Raji (cell line): ENCODE measurements around the gene ADAP2.

Source experiments
- POLR2A ChIP-seq: IDR thresholded peaks from 2 replicates; pipeline ENCODE4 v1.6.1; 2011; ENCODE audit warnings: low read depth, low read length, control low read depth; ENCODE audit not compliant: insufficient read depth

Gene ADAP2

GRCh38 chr17:30995347-30995746 is 73.6 kb downstream of the ADAP2 start:
- no peak for TF ChIP-seq POLR2A

- TF ChIP-seq POLR2A: no peak
Measured at GRCh38 chr17:30996486-30996885, 74.7 kb downstream of the ADAP2 start.

GRCh38 chr17:30997270-30997669 is 75.5 kb downstream of the ADAP2 start:
- no peak for TF ChIP-seq POLR2A

- TF ChIP-seq POLR2A: no peak
Measured at GRCh38 chr17:30997842-30998241, 76.1 kb downstream of the ADAP2 start.

- no peak for TF ChIP-seq POLR2A
Measured at GRCh38 chr17:31002047-31002446, 80.3 kb downstream of the ADAP2 start.

GRCh38 chr17:31003225-31003866 is 81.6 kb downstream of the ADAP2 start:
- TF ChIP-seq POLR2A: no peak

GRCh38 chr17:31004160-31004559 is 82.4 kb downstream of the ADAP2 start:
- TF ChIP-seq POLR2A: no peak

- TF ChIP-seq POLR2A: no peak
Measured at GRCh38 chr17:31007695-31008373, 86.1 kb downstream of the ADAP2 start.

GRCh38 chr17:31008374-31009041 is 86.8 kb downstream of the ADAP2 start:
- TF ChIP-seq POLR2A: no peak
